SK-N-MC (cell line): ENCODE results near the gene MYL6.

Source experiments
- EZH2 ChIP-seq: fragments of 200-600 bp; sonication (generic); IDR thresholded peaks from one replicate; pipeline ENCODE4 v1.6.1; 2017; ENCODE audit warnings: antibody characterized with exemption
- POLR2AphosphoS5 ChIP-seq: IDR thresholded peaks from 2 replicates; pipeline ENCODE4 v1.6.1; 2012; ENCODE audit warnings: mild to moderate bottlenecking, low read depth, low read length, borderline replicate concordance

DNA sequence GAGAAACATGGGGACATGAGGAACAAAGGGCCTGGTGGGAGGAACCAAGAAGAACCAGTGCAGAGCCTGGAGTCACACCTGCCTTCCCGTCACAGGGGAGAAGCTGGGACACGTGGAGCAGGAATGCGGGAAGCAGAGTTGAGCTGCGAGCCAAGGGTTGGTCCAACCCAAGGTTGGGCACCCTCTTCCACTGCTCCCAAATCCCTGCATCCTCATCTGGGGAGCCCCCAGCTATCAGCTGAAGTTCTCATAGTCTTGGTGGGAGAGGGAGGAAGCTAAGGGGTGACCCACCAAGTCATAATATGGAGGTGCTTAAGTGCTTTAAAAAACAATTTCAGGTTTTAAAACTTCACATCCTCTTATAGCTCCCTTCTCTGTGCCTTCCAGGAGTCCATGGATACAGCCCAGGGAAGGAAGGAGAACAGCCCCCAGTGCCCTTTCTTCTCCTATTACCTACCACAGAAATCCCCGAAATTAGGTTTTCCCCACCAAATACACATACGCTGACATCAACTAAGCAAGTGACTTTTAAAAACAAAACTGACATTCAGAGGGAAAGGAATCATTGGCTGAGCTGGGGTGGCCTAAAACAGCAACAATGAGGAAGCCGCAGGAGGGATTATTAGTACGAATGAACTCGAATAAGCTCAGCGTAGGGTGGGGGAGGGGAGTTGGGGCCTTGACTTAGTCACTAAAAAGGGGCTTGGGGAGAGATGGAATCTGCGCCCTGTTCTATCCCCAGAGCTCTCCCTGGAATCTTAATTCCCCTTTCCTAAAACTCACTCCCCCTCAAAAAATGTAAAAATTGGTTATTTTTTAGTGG is 4.5 kb downstream of the MYL6 start:
- no peak for TF ChIP-seq POLR2AphosphoS5
- TF ChIP-seq EZH2 = no peak
